AG04449 (cell line): ENCODE data around the gene GRM4.

Experiments
- CTCF ChIA-PET: fragments of 350-600 bp; formaldehyde crosslinking; extraction: SDS; loops from one replicate; lab custom pipeline; 2021; ENCODE audit warnings: antibody characterized with exemption; lab: Yijun Ruan, JAX
- POLR2A ChIA-PET: fragments of 400-600, 350-600 bp; formaldehyde crosslinking; extraction: SDS; loops from one replicate; lab custom pipeline; 2020; ENCODE audit warnings: antibody characterized with exemption, inconsistent platforms; lab: Yijun Ruan, JAX
- DNase-seq: peaks from one replicate; pipeline ENCODE4 v3.0.0-alpha.2; 2010; ENCODE audit warnings: low read depth, low spot score
- H3K4me3 ChIP-seq: 2 replicates; pipeline ENCODE4 v1.5.1; 2011; ENCODE audit warnings: low read depth, mild to moderate bottlenecking, control low read depth, low read length
- CTCF ChIP-seq: IDR thresholded peaks from one replicate; pipeline ENCODE4 v1.5.1; 2011; ENCODE audit warnings: mild to moderate bottlenecking, moderate library complexity, low read length, control low read depth, inconsistent platforms; ENCODE audit not compliant: insufficient read depth; ENCODE audit errors: missing control alignments

Gene GRM4

GRCh38 chr6:34053721-34054120 lies 92.2 kb downstream of the GRM4 start:
- no peak for TF ChIP-seq CTCF
- POLR2A ChIA-PET: no interaction called here

GRCh38 chr6:34052918-34053608 lies 92.8 kb downstream of the GRM4 start:
- ChIA-PET POLR2A (no interaction called here), CTCF (interaction anchor here (1.0 to 3.1 kb wide), 8 partner anchors 10 to 342 kb away, joined by 3 to 57 read pairs (median 12); partner anchors contain the start of gene UQCC2)

More at GRCh38 chr6:34053721-34054120, 92.2 kb downstream of the GRM4 start:
- CTCF ChIA-PET: interaction anchor here (0.7 to 3.1 kb wide), 15 partner anchors 10 to 343 kb away, joined by 3 to 57 read pairs (median 5); partner anchors contain the start of gene UQCC2
- DNase-seq: no peak
- H3K4me3 ChIP-seq: no peak overlapping the region

GRCh38 chr6:34052071-34052825 lies 93.6 kb downstream of the GRM4 start:
- no peak for TF ChIP-seq CTCF
- no peak overlapping the region for H3K4me3 ChIP-seq
- POLR2A ChIA-PET: no interaction called here
- DNase-seq: no peak
- CTCF ChIA-PET: interaction anchor here (0.9 to 2.6 kb wide), 6 partner anchors 9 to 341 kb away, joined by 3 to 11 read pairs (median 4); partner anchors contain the start of gene UQCC2

More at GRCh38 chr6:34052918-34053608, 92.8 kb downstream of the GRM4 start:
- no peak for DNase-seq
- TF ChIP-seq CTCF: no peak
- H3K4me3 ChIP-seq: no peak overlapping the region

GRCh38 chr6:34051331-34051919 lies 94.5 kb downstream of the GRM4 start:
- no peak for TF ChIP-seq CTCF
- no peak overlapping the region for H3K4me3 ChIP-seq
- ChIA-PET POLR2A (no interaction called here), CTCF (interaction anchor here (1.0 to 1.5 kb wide), 5 partner anchors 9 to 278 kb away, joined by 3 to 5 read pairs (median 3); no protein-coding TSS in a partner anchor)
- DNase-seq: no peak

- no peak for TF ChIP-seq CTCF
Measured at GRCh38 chr6:34050691-34051090, 95.2 kb downstream of the GRM4 start.

More at GRCh38 chr6:34050691-34051090, 95.2 kb downstream of the GRM4 start:
- no peak overlapping the region for H3K4me3 ChIP-seq
- CTCF ChIA-PET: interaction anchor here (1.0 to 1.5 kb wide), 3 partner anchors 23 to 105 kb away, joined by 3 to 4 read pairs (median 3); no protein-coding TSS in a partner anchor
- POLR2A ChIA-PET: no interaction called here
- no peak for DNase-seq
